IMR-90 (cell line): ENCODE results near the gene PERM1.

Experiments used
- MXI1 ChIP-seq: IDR thresholded peaks from 2 replicates; pipeline ENCODE4 v1.6.1; 2012; ENCODE audit warnings: low read depth, mild to moderate bottlenecking, low read length, moderate library complexity, borderline replicate concordance
- POLR2A ChIP-seq: IDR thresholded peaks from 2 replicates; pipeline ENCODE4 v1.6.1; 2012; ENCODE audit warnings: mild to moderate bottlenecking, low read depth, low read length
- RAD21 ChIP-seq: IDR thresholded peaks from 2 replicates; pipeline ENCODE4 v1.6.1; 2012; ENCODE audit warnings: low read length, improper control_type of control experiment
- RFX5 ChIP-seq: IDR thresholded peaks from 2 replicates; pipeline ENCODE4 v1.8.0; 2012; ENCODE audit warnings: low read depth, mild to moderate bottlenecking, low read length, moderate library complexity
- SMC3 ChIP-seq: fragments of 150-350 bp; IDR thresholded peaks from 2 replicates; pipeline ENCODE4 v1.6.1; 2016; ENCODE audit warnings: low read depth, mild to moderate bottlenecking, antibody characterized with exemption, low read length, moderate library complexity
- TF ChIP-seq, protein P1 (sequence below): conservative IDR thresholded peaks from 2 replicates; pipeline ENCODE4 v1.5.1; 2012; ENCODE audit warnings: mild to moderate bottlenecking, low read depth, low read length, improper control_type of control experiment
- TF ChIP-seq, protein P2 (sequence below): fragments of 150-350 bp; IDR thresholded peaks from 2 replicates; pipeline ENCODE4 v1.6.1; 2016; ENCODE audit warnings: low read depth, mild to moderate bottlenecking, low read length, moderate library complexity, borderline replicate concordance
- TF ChIP-seq, protein P3 (sequence below): fragments of 150-350 bp; IDR thresholded peaks from 2 replicates; pipeline ENCODE4 v1.6.1; 2017; ENCODE audit warnings: mild to moderate bottlenecking, antibody characterized with exemption, low read length, low read depth

DNA sequence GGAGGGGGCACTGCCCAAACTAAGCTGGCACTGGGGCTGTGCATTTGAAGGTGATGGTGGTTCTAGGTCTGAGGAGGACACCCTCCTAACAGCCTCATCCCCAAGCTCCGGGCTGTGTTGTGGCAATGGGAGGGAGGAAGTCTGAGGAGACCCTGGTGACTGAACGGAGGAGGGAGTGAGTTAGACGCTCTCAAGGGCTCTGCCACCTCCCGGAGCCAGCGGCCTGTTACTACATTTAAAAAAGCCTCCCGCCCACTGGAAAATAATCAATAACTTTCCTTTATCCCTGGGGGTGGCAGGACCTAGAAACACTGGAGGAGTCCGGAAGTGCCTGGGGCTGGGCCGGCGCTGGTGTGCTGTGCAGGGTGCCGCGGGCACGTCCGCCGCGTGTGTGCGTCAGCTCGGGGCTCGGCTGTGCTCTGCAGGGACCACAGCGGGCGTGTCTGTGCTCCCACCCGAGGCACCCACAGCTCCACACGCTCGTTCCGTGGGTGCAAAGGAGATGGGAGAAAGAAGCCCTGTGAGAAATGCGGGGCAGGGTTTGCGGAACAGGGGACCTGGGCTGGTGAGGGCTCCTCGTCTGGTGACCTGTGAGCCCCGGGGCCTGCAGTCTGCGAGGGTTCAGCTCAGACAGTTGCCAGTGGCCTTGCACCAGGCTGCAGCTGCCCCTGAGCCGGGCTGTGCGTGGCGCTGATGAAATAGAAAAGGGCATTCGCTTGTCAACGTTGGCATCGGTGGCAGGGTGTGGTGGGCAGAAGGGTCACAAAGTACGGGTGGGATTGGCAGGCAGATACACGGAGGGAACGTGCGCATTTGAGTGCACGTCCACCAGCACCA lies 52.9 kb downstream of the PERM1 start:
- TF ChIP-seq, protein P1, sequence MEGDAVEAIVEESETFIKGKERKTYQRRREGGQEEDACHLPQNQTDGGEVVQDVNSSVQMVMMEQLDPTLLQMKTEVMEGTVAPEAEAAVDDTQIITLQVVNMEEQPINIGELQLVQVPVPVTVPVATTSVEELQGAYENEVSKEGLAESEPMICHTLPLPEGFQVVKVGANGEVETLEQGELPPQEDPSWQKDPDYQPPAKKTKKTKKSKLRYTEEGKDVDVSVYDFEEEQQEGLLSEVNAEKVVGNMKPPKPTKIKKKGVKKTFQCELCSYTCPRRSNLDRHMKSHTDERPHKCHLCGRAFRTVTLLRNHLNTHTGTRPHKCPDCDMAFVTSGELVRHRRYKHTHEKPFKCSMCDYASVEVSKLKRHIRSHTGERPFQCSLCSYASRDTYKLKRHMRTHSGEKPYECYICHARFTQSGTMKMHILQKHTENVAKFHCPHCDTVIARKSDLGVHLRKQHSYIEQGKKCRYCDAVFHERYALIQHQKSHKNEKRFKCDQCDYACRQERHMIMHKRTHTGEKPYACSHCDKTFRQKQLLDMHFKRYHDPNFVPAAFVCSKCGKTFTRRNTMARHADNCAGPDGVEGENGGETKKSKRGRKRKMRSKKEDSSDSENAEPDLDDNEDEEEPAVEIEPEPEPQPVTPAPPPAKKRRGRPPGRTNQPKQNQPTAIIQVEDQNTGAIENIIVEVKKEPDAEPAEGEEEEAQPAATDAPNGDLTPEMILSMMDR: no peak
- TF ChIP-seq RFX5 (no peak), RAD21 (no peak), SMC3 (no peak), POLR2A (no peak), MXI1 (no peak)
- TF ChIP-seq, protein P2, sequence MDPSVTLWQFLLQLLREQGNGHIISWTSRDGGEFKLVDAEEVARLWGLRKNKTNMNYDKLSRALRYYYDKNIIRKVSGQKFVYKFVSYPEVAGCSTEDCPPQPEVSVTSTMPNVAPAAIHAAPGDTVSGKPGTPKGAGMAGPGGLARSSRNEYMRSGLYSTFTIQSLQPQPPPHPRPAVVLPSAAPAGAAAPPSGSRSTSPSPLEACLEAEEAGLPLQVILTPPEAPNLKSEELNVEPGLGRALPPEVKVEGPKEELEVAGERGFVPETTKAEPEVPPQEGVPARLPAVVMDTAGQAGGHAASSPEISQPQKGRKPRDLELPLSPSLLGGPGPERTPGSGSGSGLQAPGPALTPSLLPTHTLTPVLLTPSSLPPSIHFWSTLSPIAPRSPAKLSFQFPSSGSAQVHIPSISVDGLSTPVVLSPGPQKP: no peak
- TF ChIP-seq, protein P3, sequence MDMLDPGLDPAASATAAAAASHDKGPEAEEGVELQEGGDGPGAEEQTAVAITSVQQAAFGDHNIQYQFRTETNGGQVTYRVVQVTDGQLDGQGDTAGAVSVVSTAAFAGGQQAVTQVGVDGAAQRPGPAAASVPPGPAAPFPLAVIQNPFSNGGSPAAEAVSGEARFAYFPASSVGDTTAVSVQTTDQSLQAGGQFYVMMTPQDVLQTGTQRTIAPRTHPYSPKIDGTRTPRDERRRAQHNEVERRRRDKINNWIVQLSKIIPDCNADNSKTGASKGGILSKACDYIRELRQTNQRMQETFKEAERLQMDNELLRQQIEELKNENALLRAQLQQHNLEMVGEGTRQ: no peak
